ENCODE data around the gene SPG7.
A peak's percentile ranks its signal among the peaks of the same experiment; 100 is the strongest.

The SPG7 gene

DNA sequence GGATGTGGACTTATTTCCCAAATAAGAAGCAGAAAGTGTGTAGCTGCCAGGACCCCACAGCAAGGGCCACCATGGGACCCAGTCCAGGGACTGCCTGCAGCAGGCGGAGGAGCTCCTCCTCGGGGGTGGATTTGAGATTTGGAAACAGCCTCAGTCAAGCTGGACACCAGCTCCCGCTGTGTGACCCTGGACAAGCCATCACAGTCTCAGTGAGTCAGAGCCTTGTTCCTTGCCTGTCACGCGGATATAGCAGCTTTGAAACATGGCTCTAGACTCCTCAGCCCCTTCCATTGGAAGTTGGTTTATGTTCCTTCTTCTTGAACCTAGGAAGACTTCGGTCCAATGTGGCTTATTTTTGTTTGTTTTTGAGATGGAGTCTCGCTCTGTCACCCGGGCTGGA, 92.8 kb downstream of the SPG7 start:
- no peak for DNase-seq (ENCODE audit: low spot score)

DNA sequence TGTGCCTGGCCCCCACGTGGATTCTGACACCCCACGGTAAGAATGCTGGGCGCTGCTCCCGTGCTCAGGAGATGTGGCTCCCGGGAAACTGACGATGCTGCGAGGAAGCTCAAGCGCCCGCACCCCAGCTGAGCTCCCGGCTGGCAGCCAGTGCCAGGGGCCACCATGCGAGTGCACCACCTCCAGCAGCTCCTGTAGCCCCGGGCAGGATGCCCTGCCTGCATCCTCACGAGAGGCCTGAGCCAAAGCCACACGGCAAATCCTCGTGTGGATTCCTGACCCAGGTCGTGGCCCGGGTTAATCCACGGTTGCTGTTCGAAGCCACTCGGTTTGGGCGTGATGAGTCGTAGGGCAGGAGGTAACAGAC, 93.7 kb downstream of the SPG7 start:
- no peak for DNase-seq (ENCODE audit: low spot score)

DNA sequence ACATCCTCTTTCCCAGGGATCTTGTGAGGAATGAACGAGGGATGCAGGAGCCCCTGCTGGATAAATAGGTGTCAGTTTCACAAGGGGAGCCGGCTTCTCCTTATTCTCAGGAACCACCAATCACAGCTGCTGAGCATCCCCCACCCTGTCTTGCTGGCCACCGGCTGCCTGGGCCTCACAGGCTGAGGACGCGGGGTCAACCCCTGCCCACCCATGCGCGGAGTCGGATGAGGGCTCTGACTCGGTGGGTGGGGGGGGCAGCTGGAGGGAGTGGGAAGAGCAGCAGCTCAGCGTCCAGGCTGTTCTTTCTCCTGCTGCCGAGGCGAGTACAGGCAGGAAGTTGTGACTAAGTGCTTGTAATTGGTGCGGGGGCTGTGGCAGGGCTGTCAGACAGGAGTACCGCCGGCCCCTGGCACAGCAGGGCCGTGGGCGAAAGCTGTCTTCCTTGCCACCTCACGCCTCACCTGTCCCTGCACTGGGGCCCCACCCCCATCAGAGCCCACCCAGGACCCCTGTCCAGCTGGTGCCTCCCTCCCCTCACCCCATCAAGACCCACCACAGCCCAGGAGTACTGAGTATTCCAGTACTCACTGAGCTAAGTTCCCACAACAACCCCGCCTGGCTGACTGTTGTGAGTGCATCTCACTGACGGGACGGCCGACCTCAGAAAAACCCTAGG, 94.2 kb downstream of the SPG7 start:
- peak; percentile 82 for DNase-seq (ENCODE audit: low spot score)

GRCh38 chr16:89602952-89603590, 94.9 kb downstream of the SPG7 start:
- no peak for DNase-seq (ENCODE audit: low spot score)

GRCh38 chr16:89604764-89605163, 96.6 kb downstream of the SPG7 start:
- DNase-seq (ENCODE audit: low spot score): no peak

DNA sequence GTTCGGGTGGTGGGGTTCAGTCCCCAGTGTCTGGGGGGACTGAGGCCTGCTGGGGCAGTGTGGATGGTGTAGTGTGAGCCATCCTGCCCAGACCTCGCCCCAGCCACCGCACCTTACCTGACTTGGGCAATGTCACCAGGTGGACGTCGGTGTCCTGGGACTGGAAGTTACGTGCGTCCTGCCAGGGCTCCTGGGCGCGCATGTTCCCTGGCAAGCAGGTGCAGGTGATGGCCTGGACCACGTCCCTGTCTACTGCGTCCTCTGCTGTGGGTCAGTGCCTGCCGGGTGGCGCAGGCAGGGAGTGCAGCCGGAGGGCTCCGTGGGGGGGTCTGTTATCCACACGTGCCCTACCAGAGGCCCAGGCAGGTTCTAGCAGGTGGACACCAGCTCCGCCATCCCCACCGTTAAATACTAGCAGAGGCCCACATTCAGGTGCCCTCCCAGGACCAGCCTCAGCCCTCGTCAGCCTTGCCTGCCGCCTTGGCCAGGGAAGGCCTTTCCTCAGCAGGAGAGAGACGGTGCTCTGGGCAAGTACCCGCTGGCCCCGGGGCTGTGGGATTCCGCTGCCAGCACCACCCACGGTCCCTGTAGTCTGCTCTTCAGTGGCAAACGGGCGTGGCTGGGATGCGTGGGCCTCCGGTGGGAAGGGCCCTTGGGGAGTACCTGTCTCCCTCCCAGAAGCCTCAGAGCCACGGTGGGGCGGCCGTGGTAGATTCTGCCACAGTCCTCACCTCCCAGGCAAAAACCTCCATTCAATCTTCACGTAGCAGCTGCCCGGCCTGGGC, 97.2 kb downstream of the SPG7 start:
- DNase-seq (ENCODE audit: low spot score): no peak

GRCh38 chr16:89606006-89606405, 97.8 kb downstream of the SPG7 start:
- DNase-seq (ENCODE audit: low spot score): no peak
